Eye (tissue), 1 donor: ENCODE results near the gene KRT37.
"Not testable (repeated sequence)": the region's sequence is repeated elsewhere in the genome, so short reads cannot be mapped to it uniquely, and the experiment has no call there.

ENCODE experiments used
- DNase-seq: peaks from one replicate; pipeline ENCODE4 v3.0.0-alpha.2; 2015

Gene KRT37

DNA sequence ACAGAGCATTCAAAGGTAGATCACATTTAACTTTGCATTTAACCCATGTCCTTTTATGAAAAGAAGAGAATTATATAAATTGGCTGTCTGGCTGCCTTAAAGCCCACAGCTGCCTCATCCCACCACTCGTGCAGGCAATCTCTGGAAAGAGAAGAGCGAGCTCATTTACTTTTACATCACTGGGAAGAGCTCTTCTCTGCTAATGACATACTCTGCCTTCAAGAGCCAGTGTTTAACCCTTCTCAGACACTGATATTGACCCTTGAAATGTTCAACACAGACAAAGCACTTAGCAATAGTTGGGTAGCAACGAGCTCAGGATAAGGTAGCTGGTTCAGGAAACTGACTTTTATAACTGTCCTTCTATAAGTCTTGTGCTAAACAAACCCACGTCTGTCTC lies 9.6 kb upstream of the KRT37 start:
- peak; percentile 16 for DNase-seq

DNA sequence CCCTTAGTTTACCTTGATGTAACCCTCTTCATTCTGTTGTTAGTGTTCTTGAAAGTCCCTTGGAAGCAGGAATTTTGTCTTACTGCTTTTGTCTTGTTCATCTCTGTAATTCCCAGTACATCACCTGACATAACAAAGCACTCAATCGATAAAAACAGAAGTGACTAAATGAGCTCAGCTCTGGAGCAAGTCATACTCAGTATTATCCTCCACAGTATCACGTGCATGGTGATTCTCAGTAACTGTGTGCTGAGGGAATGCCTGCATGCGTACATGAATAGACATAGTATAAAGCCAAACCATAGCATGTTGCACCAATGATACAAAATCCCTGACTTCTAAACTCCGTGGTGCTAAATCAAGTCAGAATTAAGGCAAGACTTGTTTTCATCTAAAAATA lies 9.2 kb upstream of the KRT37 start:
- DNase-seq = peak; percentile 32

DNA sequence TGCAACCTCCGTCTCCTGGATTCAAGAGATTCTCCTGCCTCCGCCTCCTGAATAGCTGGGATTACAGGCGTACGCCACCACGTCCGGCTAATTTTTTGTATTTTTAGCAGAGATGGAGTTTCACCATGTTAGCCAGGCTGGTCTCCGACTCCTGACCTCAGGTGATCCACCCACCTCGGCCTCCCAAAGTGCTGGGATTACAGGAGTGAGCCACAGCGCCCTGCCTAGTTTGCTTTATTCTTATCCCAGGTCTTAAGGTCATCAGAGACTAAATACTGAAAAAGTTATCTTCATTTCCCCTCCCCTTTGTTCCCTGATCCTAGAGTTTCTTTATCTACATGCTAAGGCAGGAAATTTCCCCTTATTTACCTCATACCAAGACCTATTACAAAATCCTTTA lies 6.0 kb upstream of the KRT37 start:
- DNase-seq = not testable (repeated sequence)

DNA sequence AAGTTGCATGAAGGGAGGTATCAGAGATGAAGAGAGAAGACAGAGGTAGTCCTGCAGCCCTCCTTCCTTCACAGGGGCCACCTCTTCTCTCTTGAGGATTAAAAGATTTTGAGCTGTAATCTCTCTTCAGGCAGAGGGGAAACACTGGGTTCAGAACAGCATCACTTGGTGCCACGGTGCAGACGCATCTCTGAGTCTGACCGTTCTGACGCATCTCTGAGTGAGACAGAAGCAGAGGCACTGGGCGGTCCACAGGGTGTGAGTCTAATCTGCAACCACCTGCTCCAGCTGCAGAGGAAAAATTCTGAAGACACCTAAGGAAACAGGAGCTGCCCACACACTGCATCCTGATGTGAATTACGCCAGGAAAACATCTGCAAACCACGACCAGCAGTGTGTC lies 5.3 kb upstream of the KRT37 start:
- no peak for DNase-seq

DNA sequence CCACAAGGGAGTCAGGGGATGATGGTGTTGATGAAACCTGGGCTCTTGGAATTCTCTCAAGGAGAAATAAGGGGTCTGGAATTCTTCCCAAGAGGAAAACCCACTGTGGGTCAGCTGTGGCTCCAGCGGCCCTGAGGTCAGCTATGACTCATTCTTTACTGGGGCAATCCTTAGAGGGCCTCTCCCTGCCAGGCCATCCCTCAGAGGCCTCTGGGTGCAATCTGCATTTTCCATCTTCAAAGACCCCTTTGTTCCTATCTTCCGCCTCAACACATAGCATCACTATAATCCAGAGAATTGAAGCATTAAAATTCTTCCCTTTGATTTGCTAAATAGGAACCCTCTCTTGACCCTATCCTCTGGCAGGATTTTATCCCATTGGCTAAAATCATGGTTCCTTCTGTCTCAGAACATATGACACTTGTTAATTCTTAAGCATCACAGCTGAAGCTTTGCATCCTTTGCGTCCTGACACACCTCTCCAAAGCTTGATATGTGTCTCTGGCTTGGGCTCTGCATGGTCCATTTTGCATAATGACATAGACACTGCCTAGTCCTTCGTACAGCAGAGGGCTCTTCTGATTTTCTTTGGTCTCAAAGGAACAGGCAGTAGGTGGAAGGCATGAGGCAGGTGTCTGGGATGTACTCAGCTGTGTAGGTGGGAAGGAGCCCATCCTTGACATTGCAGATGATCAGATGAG lies 4.4 kb upstream of the KRT37 start:
- DNase-seq = peak; percentile 18

DNA sequence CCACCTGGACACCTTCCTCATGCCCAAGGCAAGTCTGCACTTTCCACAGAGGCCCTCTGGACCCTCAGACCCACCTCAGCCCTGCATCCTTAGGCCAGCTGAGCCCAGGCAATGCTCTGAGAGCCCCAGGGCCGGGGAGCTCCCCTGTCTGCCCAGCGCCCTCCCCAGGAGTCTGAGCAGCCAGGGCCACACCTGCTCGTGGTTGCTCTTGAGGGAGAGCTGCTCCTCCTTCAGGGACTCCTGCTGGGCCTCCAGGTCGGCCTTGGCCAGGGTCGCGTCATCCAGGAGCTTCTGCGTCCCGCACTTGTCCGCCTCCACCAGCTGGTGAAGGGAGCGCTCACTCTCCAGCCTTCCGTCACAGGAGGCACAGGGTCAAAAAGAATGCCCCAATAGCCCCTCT lies 1.8 kb downstream of the KRT37 start:
- not testable (repeated sequence) for DNase-seq

DNA sequence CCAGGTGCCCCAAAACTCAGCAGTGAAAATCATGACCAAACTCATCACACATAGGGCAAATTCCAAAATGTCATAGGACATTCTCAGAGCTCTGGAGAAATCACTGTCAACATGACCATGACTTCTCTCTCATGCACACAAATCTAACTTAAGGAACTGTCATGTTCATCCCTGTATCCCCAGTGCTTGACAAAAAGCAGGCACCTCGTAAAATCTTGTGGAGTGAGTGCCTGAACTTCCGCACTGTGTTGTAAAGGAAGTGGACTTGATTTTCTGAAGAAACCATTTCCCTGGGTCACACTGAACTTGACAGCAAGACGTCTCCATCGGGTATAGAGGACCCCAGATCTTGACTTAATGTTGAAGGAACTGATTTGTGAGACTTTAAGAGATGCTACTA lies 2.8 kb downstream of the KRT37 start:
- DNase-seq = no peak

DNA sequence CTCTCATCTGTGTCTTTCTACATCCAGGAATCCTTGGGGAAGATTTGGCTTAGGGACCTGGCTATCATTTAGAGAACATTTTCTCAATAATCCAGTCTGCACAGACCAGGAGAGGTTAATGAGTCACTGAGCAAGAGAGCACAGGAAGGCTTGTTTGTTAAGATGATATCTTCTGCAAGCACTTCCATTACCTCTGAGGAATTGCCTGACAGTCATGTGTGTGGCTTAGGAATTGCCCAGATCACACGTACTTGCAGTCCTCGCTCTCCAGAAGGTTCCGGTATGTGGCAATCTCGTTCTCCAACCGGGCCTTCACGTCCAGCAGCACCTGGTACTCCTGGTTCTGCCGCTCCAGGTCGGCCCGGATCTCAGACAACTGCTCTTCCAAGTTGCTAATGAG lies 3.3 kb downstream of the KRT37 start:
- no peak for DNase-seq

DNA sequence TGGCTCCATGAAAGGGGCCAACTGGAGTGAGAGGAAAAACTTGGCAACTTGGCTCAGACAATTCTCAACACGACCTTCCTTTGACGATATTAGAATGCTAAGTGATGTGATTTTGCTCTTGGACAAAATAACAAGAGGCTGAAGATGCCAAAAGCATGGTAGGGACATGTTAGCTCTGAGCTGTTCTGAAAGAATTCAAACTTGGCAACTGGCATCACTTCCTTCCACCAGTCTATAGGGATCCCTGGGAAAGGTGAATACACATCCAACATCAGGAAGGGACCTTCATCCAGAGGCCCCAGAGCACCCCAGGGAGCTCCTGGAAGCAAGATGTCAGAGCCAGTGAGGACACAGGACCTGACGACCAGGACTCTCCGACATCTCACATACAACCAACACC lies 4.3 kb downstream of the KRT37 start:
- DNase-seq = no peak

DNA sequence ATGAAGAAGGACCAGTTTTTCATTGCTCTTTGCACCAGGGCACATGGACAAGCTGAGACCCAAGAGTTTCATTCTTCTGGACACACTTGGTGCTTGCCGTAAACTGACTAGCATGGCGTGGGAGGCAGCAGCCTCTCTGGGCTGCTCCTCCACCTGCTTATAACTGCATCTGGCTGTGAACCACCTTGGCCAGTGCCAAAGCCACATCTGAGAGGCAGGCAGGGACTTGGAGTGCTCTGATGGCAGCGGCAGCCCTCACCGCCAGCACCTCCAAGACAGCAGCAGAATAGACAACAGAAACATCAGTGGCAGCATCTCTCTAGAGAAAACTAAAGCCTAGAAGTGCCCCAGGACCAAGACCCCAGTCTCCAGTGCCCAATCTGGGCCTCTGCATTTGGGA lies 4.7 kb downstream of the KRT37 start:
- no peak for DNase-seq

DNA sequence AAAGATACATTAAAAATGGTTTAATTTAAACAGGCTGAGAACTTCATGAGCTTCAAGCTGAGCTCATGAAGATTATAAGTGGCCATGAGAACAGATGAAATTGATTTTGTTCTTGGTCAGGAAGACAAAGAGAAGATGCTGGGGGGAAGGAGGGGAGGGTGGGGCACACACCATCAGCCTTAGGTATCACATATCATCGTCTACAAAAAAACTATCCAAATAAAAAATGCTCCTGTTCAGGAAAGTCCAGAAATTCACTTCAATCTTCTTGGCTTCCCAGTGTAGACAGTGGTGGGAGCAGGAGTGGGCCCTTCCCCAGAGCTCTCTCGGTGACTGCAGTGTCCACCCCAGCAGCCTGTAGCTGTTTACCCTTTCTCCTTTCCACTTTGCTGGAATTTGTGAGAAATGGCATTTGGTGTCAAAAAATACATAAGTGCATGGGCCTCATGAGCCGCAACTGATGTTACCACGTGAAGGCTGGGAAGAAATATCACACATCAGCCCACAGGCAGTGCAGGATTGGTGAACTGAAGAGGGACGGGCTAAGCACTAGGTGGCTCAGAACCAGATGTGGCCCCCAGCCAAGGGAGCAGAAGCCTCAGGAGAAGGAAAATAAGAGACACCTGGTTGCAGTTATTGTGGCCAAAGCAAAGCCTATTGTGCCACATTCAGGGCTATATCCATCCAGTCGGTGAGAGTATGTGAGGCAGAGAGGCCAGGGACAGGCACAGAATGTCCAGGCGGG lies 6.1 kb downstream of the KRT37 start:
- DNase-seq = no peak

DNA sequence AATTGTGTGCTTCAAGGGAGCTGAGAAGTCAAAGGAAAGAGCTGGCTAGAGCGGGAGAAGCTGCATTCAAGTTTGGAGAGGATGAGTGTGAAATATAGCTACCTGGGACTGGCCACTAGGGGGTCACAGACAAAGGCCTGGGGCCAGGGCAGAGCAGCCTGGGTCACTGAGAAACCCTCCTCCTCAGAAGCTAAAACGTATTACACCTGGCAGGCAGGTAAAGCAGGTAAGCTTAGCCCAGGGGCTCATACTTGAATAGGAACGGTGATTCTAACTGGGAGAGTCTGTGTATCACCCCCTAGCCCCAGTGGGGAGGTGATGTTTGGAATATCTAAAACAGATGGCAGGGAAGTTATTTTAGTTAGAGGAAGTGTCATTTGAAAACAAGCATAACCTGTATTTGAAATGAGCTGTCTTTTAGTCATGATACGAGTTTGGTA lies 6.8 kb downstream of the KRT37 start:
- no peak for DNase-seq

DNA sequence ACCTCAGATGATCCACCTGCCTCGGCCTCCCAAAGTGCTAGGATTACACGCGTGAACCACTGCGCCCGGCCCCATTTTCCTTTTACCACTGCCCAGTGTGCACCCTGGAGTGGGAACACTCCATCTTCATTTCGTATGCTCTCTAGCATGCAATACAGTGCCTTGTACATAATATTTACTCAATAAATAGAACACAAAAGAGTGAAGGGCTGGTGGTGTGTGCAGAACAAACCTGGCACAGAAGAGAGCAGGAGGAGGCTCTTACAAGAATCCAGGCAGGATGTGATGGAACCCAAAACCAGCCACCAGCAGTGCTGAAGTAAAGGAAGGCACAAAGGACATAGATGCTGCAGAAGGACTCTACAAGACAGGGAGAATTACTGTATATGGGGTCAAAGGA lies 7.3 kb downstream of the KRT37 start:
- no peak for DNase-seq

DNA sequence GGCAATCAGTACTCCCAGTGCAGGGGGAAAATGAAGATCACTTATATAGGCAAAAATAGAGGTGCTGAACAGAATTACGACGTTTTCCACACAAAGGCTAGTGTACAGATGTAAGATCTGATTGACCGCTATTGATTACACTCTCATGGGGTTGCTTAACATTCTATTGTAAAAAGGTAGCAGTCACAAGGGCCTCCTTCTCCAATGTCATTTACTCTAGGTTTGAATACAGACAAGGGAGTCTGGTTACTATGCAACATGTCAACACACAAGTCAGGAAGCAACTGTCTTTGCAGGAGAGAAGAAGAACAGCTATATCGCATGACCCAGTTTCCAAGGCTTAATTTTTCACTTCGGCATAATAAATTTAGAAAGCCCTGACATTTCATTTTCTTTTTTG lies 7.9 kb downstream of the KRT37 start:
- DNase-seq = peak; percentile 25

DNA sequence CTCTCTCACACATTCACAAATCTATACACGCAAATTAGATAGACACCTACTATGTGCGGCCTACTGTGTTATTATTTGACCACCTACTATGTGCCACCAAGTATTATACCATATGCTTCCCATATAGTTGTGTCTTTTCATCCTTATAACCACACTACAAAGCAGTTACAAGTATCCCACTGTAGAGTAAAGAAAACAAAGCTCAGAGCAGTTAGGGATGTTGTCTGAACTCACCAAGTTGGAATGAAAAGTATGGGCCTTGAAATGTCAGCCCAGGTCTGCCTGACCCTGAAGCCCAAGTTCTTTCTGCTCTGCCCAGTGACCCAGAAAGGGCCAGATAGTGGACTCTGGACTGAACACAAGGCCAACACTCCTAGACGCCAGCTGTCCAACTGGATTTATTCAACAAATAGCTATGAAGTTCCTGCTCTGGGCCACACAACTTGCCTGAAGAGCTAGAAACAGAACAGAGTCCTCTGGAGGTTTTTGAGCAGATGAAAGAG lies 8.5 kb downstream of the KRT37 start:
- DNase-seq = peak; percentile 61

DNA sequence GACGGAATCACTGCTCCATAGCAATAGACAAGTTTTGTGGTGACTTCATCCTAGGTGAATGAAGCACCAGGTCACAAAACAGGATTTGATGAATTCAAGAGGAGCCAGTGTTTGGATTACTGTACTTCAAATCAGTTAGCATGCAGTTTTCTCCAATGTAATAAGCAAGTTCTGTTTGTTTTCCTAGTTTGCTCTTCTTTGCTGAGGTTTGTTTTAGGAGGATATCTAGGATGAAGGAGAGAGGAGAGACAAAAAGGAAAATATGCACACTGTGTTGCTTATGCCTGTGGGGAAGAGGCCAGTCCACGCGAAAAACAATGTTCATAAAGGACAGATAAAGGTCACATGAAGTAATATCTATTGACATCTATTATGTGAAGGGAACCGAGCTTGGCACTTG lies 9.0 kb downstream of the KRT37 start:
- DNase-seq = peak; percentile 37

DNA sequence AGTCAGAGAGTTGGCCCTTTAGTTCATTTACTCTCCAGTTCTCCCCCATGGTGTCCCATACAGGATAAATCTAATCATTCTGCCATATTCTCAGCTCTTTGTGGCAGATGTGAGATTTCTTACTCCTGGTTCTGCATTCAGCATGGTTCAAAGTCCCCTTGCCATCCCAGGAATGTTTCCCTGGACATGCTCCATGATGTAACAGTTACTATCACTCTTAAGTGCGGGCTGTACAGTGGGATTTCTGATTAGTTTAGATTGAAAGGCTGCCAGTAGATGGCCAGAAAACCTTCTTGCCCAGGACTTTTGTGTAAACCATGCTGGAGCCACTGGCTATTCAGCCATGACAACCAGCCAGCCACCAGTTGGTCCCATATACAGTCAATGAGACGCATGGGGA lies 10.4 kb downstream of the KRT37 start:
- DNase-seq = no peak

DNA sequence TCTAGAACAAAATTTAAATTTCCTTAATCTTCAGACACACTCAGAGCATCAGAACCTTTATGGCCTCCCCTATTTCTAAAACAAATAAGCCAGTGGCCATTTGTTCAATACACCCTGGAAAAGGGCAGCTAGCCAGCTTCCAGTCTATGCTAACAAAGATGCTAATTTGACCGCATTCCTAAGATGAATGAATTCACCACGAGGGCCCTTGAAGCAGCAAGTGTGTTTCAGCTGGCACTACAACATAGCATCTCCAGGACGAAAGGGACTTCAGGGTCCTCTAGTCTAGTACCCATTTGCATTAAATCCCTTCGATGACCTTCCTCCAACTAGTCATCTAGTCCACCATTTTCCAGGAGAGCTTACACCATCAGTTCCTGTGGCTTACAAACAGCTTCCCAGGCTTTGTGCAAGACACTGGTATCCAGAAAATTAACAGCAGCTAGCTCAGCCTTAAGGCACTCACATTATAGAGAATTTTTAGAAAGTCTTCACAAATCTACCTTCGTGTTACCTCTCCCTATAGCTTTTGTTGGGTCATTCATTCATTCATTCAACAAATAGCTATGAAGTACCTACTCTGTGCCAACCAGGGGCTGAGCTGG lies 10.9 kb downstream of the KRT37 start:
- no peak for DNase-seq

DNA sequence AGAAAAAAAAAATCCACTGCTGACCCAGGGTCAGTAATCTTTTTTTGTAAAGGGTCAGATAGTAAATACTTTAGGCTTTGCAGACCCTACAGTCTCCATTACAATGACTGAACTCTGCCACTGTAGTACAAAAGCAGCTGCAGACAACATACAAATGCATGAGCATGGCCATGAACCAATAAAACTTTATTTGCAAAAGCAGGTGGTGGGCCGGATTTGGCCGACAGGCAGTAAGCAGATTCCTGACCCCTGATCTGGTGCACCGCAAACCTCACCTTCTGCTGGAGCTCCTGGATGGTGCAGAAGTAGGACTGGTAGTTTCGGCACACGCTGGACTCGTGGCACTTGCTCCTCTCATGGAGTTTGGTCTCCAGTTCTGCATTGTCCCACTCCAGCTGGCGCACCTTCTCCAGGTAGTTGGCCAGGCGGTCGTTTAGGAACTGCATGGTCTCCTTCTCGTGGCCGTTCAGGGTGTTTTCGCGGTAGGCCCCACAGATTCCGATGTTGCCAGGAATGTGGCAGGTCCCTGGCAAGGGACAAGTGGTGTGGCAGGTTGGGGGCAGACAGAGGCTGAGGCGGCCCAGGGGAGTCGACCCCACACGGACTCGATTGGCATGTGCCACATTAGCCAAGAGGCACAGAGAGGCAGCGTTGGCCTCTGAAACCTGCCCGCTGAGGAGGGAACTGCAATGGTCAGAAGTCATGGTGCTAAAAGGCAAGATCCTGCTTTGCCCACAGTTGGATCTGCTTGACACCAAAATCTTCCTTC lies 13.1 kb downstream of the KRT37 start:
- DNase-seq = no peak

DNA sequence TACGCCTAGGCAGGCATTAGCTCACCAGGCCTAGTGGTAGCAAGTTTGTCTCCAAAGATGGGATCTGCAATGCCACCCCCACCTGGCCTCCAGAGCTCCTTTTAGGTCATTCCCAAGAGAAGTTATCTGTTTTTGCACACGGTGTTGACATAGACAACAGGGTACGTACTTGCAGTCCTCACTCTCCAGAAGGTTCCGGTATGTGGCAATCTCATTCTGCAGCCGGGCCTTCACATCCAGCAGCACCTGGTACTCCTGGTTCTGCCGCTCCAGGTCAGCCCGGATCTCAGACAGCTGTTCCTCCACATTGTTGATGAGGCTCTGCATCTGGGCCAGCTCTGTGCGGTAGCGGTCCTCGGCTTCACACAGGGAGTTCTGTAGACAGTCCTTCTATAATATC lies 17.2 kb downstream of the KRT37 start:
- no peak for DNase-seq

DNA sequence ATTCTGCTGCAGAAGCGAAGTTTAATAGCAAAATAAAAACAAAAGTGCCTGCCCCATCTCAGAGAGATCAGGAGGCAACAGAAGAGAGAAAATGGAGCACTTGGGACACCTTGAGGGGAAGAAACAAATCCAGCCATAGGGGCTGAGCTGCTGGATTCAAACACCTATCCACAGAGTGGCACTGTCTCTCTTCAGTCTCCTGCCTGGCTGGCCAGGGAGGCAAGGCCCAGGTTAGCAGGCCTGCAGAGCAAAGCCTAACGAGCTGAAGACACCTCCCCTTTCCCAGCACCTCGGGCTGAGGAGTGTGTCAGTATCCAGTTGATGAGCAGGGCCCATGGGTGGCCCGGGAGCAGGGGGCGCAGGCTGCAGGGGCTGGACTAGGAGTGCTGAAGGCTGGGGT lies 18.2 kb downstream of the KRT37 start:
- no peak for DNase-seq

DNA sequence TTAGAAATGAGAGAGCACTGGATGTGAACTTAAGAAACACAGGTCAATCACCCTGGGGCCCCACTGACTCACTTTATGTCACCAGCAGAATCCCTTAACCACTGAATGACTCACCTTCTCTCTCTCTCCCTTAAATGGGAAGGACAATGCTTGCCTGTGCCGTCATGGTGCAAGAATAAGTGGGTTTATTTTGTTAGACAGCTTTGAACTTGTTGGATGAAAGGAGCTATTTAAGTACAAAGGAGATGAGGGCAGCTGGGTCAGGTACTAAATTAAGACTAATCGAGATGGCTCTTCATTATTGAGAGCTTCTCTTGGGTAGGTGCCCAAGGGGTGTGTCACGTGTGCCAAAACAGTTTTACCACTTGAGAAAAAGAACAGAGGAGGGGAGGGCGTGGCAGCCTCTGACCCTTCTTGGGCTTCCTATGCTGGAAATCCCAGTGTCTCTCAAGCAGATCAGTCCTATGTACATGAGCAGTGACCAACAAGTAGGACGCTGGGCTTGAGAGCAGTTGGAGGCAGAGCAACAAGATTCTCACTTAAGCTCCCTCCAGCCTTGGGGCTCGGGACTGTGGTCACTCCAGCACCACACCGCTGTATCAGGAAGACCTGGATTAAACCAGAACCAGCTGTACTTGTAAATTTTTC lies 20.2 kb downstream of the KRT37 start:
- DNase-seq = peak; percentile 42
